Omental fat pad (tissue), 4 donors: ENCODE results near the gene OXT. TPM values are rescaled to one million over a fixed set of nuclear protein-coding genes. Genes with fewer than 3 reads are reported as not detected.
"Not testable (repeated sequence)": the region's sequence is repeated elsewhere in the genome, so short reads cannot be mapped to it uniquely, and the experiment has no call there.

Experiments
- ATAC-seq: fragments of 150-250 bp; one replicate; pipeline ENCODE4 v1.9.1; 2016; ENCODE audit warnings: mild to moderate bottlenecking, moderate library complexity; ENCODE audit not compliant: low FRiP score
- DNase-seq: peaks from one replicate; pipeline ENCODE4 v3.0.0-alpha.2; 2019; ENCODE audit warnings: low spot score
- total RNA-seq, 4 donors: library from RNA; depleted of rRNA; stranded (reverse); fragments of >200 nt; gene quantifications; one replicate each; pipeline ENCODE4 v1.1.0, GENCODE V29; 2016
- TF ChIP-seq, protein P1 (sequence below), 3 donors: fragments of 450-650 bp; IDR thresholded peaks; one replicate each; pipeline ENCODE4 v1.5.1; 2016 to 2017; ENCODE audit warnings: antibody characterized with exemption in 3 of 3, mild to moderate bottlenecking in 3 of 3, moderate library complexity in 2 of 3

Gene OXT
- total RNA-seq, 4 donors from 2014 or later: not detected

DNA sequence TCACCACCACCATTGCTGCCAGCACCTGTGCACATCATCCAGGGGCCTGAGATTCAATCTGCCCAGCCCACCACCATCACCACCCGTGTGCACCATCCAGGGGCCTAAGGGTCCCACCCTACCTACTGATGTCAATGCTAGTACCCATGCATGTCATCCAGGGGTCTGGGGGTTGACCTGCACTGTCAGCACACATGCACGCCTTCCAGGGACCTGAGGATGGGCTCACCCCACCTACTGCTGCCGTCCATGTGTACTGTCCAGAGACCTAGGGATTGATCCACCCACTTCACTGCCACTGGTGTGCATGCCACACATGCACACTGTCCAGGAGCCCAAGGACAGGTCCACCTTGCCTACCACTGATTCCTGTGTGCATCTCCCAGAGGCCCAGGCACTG lies 11.9 kb upstream of the OXT start:
- DNase-seq (no peak), ATAC-seq (no peak)
- TF ChIP-seq, protein P1, sequence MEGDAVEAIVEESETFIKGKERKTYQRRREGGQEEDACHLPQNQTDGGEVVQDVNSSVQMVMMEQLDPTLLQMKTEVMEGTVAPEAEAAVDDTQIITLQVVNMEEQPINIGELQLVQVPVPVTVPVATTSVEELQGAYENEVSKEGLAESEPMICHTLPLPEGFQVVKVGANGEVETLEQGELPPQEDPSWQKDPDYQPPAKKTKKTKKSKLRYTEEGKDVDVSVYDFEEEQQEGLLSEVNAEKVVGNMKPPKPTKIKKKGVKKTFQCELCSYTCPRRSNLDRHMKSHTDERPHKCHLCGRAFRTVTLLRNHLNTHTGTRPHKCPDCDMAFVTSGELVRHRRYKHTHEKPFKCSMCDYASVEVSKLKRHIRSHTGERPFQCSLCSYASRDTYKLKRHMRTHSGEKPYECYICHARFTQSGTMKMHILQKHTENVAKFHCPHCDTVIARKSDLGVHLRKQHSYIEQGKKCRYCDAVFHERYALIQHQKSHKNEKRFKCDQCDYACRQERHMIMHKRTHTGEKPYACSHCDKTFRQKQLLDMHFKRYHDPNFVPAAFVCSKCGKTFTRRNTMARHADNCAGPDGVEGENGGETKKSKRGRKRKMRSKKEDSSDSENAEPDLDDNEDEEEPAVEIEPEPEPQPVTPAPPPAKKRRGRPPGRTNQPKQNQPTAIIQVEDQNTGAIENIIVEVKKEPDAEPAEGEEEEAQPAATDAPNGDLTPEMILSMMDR (IDR thresholded peaks at IDR 0.05): no peak

DNA sequence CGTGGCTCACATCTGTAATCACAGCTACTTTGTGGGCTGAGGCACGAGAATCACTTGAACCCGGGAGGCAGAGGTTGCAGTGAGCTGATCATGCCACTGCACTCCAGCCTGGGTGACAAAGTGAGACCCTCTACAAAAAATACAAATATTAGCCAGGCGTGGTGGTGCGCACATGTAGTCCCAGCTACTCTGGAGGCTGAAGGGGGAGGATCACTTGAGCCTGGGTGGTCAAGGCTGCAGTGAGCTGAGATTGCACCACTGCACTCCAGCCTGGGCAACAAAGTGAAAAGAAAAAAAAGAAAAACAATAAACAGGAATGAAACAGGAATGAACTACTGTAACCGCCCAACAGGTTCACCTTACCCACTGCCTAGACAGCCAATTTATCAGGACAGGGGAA lies 7.3 kb upstream of the OXT start:
- not testable (repeated sequence) for DNase-seq, ATAC-seq

DNA sequence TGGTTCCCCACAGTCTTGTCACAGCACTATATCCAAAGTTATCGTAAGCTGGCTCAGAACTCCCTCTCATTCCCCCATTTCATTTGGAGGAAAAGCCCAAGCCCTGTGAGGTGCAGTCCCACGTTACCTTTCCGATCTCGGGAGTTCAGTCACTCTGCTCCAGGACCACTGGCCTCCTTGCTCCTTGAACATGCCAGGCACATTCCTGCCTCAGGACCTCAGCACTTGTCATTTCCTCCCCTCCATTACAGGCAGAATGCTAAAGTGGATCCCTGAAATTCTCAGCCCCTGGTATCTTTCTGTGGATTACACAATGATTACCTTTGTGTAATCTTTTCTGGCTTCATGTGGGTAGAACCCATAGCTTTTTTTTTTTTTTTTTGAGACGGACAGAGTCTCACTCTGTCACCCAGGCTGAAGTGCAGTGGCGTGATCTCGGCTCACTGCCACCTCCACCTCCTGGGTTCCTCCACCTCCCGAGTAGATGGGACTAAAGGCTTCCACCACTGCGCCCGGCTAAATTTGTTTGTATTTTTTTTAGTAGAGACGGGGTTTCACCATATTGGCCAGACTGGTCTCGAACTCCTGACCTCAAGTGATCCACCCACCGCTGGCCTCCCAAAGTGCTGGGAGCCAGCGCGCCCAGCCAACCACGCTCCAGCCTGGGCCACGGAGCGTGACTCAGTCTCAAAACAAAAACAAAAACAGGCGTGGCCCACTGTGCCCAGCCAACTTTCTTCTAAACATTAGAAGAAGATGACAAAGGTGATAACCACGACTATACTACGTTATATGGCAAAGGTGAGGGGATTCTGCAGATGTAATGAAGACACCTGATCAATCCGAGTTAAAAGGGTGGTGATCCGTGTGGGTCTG lies 4.0 kb upstream of the OXT start:
- no peak for ATAC-seq
- TF ChIP-seq, protein P1 (IDR thresholded peaks at IDR 0.05): no peak
- DNase-seq: no peak

DNA sequence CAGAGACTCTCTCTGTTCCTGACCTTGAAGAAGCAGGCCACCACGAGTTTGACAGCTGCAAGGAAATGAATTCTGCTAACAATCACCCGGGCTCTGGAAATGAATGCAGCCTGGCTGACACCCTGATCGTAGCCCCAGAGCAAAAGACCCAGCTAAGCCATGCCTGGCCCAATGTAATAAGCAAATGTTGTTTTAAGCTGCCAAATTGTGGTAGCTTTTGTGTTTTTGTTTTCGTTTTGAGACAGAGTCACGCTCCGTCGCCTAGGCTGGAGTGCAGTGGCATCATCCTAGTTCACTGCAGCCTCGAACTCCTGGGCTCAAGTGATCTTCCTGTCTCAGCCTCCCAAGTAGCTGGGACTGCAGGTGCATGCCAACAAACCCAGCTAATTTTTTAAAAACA lies 3.3 kb upstream of the OXT start:
- DNase-seq: no peak
- TF ChIP-seq, protein P1 (IDR thresholded peaks at IDR 0.05): no peak
- no peak for ATAC-seq

DNA sequence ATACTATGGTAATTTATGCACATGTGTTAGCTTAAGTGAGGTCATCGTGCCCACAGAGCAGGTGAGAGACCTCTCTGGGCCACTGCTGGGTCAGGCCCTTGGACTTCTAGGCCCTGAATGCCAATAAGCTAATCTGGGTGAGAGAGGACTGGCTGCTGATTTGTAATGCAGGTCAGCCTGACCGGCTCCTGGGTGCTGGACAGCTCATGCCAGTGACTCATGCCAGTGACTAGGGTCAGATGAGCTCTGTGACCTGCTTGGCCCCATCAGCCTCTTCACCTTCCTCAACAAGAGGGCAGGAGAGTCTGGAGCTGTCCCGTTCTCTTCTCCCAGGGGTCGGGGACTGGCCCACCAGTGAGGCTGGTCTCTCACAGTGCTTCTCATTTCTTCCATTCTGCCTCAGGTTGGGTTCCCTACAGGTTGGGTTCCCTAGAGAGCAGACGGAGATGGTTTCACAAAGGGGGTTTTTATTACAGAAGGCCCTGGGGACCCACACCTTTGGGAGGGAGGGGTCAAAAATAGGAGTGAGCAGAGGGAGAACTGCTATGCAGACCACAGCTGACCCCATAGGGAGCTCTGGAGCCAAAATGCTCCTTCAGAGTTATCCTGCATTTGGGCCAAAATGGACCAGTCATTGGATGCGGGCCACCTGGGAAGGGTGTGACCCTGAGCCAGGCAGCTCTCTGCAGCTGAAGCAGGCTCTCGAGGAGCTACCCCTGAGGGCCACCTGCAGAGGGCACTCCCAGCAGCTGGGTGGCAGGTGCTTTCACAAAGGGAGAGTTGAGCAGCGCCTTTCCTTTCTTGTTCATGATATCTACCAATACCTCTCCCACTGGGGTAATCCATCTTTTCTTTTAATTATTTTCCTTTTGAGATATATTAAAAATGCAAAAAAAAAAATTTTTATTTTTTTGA lies 2.2 kb upstream of the OXT start:
- DNase-seq: no peak
- peak; percentile 52 for ATAC-seq
- TF ChIP-seq, protein P1 (IDR thresholded peaks at IDR 0.05): no peak

DNA sequence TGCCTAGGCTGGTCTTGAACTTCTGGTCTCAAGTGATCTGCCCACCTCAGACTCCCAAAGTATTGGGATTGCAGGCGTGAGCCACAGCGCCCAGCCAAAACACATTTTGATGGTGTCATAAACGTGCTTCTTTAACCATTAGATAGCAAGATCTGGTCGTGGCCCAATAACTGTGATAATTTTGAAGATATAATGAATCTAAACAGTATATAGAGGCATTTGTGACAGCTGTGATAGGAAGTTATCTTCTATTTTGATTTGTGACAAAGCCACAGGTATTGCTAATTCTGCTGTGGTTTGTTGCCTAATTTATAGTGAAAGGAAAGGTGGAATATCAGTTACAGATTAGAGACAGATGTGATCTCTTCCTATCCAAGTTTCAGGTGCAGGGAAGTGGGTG lies 695 bp upstream of the OXT start:
- ATAC-seq: no peak
- no peak for DNase-seq
- TF ChIP-seq, protein P1 (IDR thresholded peaks at IDR 0.05): no peak

DNA sequence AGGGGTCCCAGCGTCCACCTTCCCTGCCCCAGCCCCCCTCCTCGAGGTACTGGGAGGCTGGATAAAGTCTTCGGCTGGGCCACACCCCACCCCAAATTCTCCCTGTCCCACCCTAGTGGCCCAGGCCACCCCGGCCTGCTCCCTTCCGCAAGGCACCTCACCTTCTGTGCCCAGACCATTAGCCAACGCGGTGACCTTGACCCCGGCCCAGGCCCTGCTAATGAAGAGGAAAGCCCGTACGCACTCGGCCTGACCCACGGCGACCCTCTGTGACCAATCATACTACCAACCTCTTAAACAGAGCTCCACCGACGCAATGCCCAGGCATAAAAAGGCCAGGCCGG lies 182 bp upstream of the OXT start:
- TF ChIP-seq, protein P1 (IDR thresholded peaks at IDR 0.05): no peak
- DNase-seq: no peak
- ATAC-seq: no peak
